Measurements from ENCODE around the gene CDH4. TPM values are rescaled to one million over a fixed set of nuclear protein-coding genes. Genes with fewer than 3 reads are reported as not detected.

The CDH4 gene
- total RNA-seq, 1 donor from 2014 or later = 0.23 TPM

GRCh38 chr20:61668771-61669503, 416.9 kb downstream of the CDH4 start:
- no peaks in the 10 kb centered on the region for H3K9me3 Mint-ChIP-seq (ENCODE audit: unreplicated experiment)
- H3K27ac Mint-ChIP-seq (ENCODE audit: unreplicated experiment) = no peak overlapping the region
- TF ChIP-seq, protein P1, sequence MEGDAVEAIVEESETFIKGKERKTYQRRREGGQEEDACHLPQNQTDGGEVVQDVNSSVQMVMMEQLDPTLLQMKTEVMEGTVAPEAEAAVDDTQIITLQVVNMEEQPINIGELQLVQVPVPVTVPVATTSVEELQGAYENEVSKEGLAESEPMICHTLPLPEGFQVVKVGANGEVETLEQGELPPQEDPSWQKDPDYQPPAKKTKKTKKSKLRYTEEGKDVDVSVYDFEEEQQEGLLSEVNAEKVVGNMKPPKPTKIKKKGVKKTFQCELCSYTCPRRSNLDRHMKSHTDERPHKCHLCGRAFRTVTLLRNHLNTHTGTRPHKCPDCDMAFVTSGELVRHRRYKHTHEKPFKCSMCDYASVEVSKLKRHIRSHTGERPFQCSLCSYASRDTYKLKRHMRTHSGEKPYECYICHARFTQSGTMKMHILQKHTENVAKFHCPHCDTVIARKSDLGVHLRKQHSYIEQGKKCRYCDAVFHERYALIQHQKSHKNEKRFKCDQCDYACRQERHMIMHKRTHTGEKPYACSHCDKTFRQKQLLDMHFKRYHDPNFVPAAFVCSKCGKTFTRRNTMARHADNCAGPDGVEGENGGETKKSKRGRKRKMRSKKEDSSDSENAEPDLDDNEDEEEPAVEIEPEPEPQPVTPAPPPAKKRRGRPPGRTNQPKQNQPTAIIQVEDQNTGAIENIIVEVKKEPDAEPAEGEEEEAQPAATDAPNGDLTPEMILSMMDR (IDR thresholded peaks at IDR 0.05; ENCODE audit: unreplicated experiment) = no peak
- DNase-seq (ENCODE audit: low spot score) = no peak
- H3K4me1 Mint-ChIP-seq (ENCODE audit: unreplicated experiment) = peaks cover 14% of the 10 kb centered on the region
- H3K36me3 Mint-ChIP-seq (ENCODE audit: low read depth, unreplicated experiment) = no peaks in the 10 kb centered on the region
- peaks cover 4% of the 10 kb centered on the region for H3K27me3 Mint-ChIP-seq (ENCODE audit: unreplicated experiment)
- H3K4me3 Mint-ChIP-seq (ENCODE audit: unreplicated experiment) = no peak overlapping the region

GRCh38 chr20:61670274-61670673, 418.2 kb downstream of the CDH4 start:
- H3K36me3 Mint-ChIP-seq (ENCODE audit: low read depth, unreplicated experiment) = no peaks in the 10 kb centered on the region
- no peak overlapping the region for H3K27ac Mint-ChIP-seq (ENCODE audit: unreplicated experiment)
- TF ChIP-seq, protein P1 (IDR thresholded peaks at IDR 0.05; ENCODE audit: unreplicated experiment) = no peak
- peaks cover 14% of the 10 kb centered on the region for H3K4me1 Mint-ChIP-seq (ENCODE audit: unreplicated experiment)
- H3K9me3 Mint-ChIP-seq (ENCODE audit: unreplicated experiment) = no peaks in the 10 kb centered on the region
- peaks cover 5% of the 10 kb centered on the region for H3K27me3 Mint-ChIP-seq (ENCODE audit: unreplicated experiment)
- DNase-seq (ENCODE audit: low spot score) = no peak
- H3K4me3 Mint-ChIP-seq (ENCODE audit: unreplicated experiment) = no peak overlapping the region

DNA sequence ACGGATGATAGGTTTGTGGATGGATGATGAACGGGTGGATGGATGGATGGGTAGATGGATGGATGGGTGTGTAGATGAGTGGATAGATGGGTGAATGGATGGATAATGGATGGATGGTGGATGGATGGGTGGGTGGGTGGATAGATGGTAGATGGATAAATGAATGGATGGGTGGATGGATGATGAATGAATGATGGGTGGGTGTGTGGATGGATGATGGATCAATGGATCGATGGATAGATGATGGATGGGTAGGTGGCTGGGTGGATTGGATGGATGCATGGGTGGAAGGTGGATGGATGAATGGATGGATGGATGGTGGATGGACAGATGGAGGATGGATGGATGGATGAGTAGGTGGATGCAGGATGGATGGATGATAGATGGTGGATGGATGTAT, 419.5 kb downstream of the CDH4 start:
- no peak for DNase-seq (ENCODE audit: low spot score)
- TF ChIP-seq, protein P1 (IDR thresholded peaks at IDR 0.05; ENCODE audit: unreplicated experiment) = no peak
- H3K4me1 Mint-ChIP-seq (ENCODE audit: unreplicated experiment) = peaks cover 12% of the 10 kb centered on the region
- no peak overlapping the region for H3K4me3 Mint-ChIP-seq (ENCODE audit: unreplicated experiment)
- H3K36me3 Mint-ChIP-seq (ENCODE audit: low read depth, unreplicated experiment) = no peaks in the 10 kb centered on the region
- peaks cover 5% of the 10 kb centered on the region for H3K27me3 Mint-ChIP-seq (ENCODE audit: unreplicated experiment)
- H3K27ac Mint-ChIP-seq (ENCODE audit: unreplicated experiment) = no peak overlapping the region
- no peaks in the 10 kb centered on the region for H3K9me3 Mint-ChIP-seq (ENCODE audit: unreplicated experiment)

DNA sequence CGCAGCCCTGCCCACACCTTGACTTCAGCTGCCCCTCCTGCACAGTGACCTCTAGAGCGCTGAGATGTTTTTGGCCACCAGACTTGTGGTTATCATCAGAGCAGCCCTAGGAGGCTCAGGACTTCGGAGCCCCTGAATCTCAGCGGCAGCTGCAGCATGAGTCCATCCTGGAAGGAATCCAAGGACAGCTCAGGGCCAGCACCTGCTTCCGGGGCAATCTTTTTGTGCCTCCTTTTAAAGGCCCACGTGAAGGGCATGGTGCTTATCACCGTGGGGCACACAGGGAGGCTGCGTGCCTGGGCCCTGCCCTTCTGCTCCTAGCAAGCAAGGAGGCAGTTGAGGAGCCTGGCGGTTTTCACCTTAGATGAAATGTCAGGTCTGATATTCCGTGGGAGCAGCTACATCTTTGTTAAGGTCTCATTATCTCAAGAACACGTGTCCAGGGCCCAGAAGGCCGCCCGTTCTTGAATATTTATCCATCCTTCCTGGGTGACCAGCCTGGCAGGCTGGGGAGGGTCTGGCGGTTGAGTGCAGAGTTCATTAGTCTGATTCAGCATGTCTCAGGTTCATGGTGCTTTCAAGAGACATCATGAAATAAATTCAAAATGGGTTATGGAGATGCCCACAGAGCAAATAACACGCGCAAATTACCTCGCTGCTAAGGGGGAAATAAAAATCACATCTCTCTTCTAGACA, 421.2 kb downstream of the CDH4 start:
- H3K36me3 Mint-ChIP-seq (ENCODE audit: low read depth, unreplicated experiment) = no peaks in the 10 kb centered on the region
- peaks cover under 1% of the 10 kb centered on the region for H3K4me1 Mint-ChIP-seq (ENCODE audit: unreplicated experiment)
- TF ChIP-seq, protein P1 (IDR thresholded peaks at IDR 0.05; ENCODE audit: unreplicated experiment) = no peak
- peaks cover 7% of the 10 kb centered on the region for H3K27me3 Mint-ChIP-seq (ENCODE audit: unreplicated experiment)
- H3K27ac Mint-ChIP-seq (ENCODE audit: unreplicated experiment) = no peak overlapping the region
- no peak overlapping the region for H3K4me3 Mint-ChIP-seq (ENCODE audit: unreplicated experiment)
- DNase-seq (ENCODE audit: low spot score) = no peak
- H3K9me3 Mint-ChIP-seq (ENCODE audit: unreplicated experiment) = no peaks in the 10 kb centered on the region

DNA sequence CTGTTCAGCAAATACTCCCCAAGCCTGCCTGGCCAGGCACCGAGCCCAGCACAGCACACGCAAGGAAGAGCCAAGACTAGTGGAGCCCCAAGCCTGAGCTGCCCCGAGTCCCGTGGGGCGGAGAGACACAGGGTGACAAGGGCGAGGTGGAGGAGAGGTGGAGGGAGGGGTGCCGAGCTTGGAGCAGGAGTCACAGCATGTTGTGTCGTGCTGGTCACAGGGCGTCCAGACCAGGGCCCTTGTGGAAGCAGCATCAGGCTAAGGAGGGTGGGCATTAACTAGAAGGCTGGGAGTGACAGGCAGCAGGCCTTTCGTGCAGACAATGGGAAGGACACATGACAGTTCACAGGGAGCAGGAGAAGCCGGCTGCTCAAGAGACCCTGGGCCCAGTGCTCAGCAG, 422.1 kb downstream of the CDH4 start:
- TF ChIP-seq, protein P1 (IDR thresholded peaks at IDR 0.05; ENCODE audit: unreplicated experiment) = no peak
- DNase-seq (ENCODE audit: low spot score) = no peak
- no peaks in the 10 kb centered on the region for H3K4me1 Mint-ChIP-seq (ENCODE audit: unreplicated experiment)
- peaks cover 8% of the 10 kb centered on the region for H3K27me3 Mint-ChIP-seq (ENCODE audit: unreplicated experiment)
- no peak overlapping the region for H3K4me3 Mint-ChIP-seq (ENCODE audit: unreplicated experiment)
- H3K9me3 Mint-ChIP-seq (ENCODE audit: unreplicated experiment) = no peaks in the 10 kb centered on the region
- no peak overlapping the region for H3K27ac Mint-ChIP-seq (ENCODE audit: unreplicated experiment)
- H3K36me3 Mint-ChIP-seq (ENCODE audit: low read depth, unreplicated experiment) = no peaks in the 10 kb centered on the region

Data from endothelial cell (in vitro differentiated cells).